Measurements from ENCODE around the gene AURKAIP1.

DNA sequence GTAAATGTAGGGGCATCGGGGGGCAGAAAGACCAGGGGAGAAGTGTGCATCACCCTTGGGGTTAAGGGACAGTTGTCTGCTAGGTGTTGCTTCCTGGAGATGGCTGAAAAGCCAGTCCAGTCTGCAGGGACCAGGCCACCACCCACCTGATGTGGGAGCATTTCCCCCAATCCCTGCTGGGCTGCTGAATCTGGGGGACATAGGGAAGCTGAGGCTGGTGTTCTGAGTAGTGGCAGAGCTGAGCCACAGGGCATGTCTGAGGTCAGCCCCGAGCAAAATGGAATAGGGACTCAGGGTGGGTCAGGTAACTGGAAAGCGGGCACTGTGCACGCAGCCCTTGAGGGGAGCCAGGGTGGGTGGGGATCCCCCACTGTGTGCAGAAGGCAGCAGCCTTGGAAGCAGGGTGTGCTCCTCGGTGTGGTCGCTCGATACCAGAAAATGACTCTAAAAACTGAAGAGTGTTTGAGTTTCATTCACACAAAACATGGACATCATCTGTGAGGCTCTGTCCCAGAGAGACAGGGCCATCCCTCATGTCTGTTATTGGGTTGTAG, 26.5 kb upstream of the AURKAIP1 start:
- TF ChIP-seq, protein P1, sequence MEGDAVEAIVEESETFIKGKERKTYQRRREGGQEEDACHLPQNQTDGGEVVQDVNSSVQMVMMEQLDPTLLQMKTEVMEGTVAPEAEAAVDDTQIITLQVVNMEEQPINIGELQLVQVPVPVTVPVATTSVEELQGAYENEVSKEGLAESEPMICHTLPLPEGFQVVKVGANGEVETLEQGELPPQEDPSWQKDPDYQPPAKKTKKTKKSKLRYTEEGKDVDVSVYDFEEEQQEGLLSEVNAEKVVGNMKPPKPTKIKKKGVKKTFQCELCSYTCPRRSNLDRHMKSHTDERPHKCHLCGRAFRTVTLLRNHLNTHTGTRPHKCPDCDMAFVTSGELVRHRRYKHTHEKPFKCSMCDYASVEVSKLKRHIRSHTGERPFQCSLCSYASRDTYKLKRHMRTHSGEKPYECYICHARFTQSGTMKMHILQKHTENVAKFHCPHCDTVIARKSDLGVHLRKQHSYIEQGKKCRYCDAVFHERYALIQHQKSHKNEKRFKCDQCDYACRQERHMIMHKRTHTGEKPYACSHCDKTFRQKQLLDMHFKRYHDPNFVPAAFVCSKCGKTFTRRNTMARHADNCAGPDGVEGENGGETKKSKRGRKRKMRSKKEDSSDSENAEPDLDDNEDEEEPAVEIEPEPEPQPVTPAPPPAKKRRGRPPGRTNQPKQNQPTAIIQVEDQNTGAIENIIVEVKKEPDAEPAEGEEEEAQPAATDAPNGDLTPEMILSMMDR (IDR thresholded peaks at IDR 0.05): no peak
- no peak for TF ChIP-seq POLR2A (IDR thresholded peaks at IDR 0.05)
